CMK (cell line): ENCODE results near the gene NAXE.
"Not testable (repeated sequence)": the region's sequence is repeated elsewhere in the genome, so short reads cannot be mapped to it uniquely, and the experiment has no call there.

Experiments
- DNase-seq: peaks from one replicate; pipeline ENCODE4 v3.0.0-alpha.2; 2010; ENCODE audit warnings: low read depth

Gene NAXE

GRCh38 chr1:156623946-156624813 lies 32.6 kb downstream of the NAXE start:
- DNase-seq: no peak

- no peak for DNase-seq
Observed at GRCh38 chr1:156624814-156625435, 33.3 kb downstream of the NAXE start.

DNA sequence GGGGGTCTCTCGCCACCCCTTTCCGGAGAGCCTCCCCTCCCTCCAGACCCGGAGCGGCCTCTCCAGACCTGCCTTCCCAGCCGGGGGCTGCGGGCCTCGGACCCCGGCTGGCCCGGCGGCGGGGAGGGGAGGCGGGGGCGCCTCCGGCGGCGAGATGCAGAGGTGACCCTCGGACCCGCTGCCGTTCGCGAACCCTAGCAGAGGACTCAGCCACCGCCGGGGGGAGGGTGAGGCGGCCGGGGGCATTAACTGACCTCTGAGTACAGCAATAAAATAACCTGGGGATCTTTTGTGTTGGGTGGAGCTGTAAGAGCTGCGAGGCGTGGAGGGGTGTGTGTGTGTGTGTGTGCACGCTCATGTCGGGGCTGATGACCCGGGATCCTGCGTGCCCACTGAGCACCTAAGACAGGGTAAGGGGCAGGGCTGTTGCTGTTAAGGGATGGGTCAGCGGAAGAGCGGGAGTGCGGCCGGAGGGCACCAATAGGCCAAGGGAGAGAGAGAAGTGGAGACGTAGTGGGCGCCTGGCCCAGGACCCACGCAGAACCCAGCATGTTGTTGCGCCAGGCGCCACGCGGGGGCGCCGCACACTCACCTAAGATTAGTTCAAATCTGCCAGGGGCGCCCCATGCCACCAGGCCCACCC lies 34.0 kb downstream of the NAXE start:
- DNase-seq: no peak

GRCh38 chr1:156626079-156626438 lies 34.5 kb downstream of the NAXE start:
- no peak for DNase-seq

DNA sequence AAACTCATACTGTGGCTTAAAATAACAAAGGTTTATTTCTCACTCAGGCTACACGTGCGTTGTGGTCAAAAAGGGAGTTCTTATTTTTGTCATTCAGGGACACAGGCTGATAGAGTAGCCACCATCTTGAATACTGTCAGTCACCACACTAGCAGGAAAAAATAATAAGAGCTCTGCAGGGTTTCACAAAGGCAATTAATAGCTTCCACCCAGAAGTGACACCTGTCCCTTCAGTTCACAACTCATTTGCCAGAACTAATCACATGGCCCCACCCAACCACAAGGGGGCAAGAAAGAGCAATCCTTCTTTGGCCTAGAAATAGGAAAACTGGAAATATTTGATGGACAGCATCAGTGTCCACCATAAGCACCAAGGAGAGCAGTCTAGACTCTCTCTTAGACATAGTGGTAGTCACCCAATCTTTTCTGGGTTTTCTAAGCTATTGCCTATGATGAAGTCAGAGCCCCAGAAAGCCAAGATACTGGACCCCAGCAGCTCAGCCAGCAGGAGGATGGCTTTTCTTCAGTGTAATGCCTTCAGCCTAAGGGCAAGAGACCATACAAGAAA lies 35.8 kb downstream of the NAXE start:
- DNase-seq: no peak

GRCh38 chr1:156629823-156630449 lies 38.4 kb downstream of the NAXE start:
- DNase-seq: no peak

DNA sequence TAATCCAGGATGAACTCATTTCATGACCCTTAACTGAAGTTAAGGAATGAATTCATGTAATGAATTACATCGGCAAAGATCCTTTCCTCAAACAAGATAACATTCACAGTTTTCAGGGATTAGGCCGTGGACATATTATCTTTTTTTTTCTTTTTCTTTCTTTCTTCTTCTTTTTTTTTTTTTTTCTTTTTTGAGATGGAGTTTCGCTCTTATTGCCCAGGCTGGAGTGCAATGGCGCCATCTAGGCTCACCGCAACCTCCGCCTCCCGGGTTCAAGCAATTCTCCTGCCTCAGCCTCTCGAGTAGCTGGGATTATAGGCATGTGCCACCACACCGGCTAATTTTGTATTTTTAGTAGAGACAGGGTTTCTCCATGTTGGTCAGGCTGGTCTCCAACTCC lies 39.6 kb downstream of the NAXE start:
- not testable (repeated sequence) for DNase-seq

DNA sequence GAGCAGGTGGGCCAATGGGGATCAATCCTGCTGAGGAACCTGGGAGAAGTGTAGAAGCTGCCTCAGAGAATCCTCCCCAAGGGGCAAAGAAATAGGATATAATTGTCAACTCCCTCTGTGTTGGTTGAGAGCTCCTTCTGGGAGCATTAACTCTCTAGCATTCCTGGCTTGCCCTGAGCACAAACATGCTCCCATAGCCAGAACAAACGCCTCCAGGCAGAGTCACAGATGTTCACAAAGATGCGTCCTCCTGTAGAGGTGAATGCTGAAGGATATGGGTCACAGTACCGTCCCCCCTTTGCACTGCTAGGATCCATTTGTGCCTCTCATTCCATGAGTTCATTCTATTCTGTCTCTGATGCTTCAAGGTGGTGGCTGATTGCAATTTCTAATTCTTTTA lies 40.8 kb downstream of the NAXE start:
- DNase-seq: no peak

GRCh38 chr1:156638189-156638985 lies 46.8 kb downstream of the NAXE start:
- DNase-seq: no peak

- DNase-seq: no peak
Observed at GRCh38 chr1:156639601-156640101, 48.1 kb downstream of the NAXE start.

DNA sequence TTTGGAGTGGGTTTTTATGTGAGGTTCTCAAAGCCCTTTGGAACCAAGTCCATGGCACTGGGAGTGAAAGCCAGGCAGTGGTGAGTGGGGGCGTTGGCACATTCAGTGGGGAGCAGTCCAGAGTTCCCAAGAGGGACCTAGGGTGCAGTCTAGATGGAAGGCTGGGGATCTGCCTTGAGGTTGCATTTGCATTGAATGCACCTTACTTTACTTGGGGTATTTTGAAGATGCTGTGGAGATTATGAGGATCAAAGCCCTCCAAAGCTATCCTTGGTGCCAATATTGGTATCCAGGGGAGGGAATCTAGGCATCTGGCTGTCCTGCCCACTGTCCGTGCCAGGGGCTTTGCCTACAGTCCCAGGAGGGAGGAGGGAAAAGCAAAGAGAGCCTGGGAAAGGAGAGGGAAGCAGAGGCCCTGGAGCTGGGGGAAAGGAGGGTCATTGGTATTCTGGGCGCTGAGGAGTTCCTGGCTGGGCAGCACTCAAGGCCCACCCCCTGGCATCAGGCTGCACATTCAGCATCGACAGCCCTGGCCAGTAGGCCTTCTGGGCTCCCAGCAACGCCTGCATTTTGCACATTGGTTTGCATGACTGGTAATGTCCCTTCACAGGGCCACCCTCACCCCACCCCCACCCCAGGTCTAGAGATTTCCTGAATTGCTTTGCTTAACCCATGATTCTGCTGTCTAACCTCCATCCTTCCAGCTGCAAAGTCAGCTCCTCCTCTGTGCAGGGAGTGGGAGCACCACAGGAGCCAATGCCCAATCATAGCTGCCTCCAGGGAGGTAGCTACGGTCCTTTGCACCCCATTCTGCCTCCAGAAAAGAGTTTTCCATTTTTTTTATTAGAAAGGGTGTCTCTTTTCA lies 49.5 kb downstream of the NAXE start:
- DNase-seq: no peak

GRCh38 chr1:156641761-156642264 lies 50.2 kb downstream of the NAXE start, which contains the start of gene BCAN:
Gene BCAN (plus strand): TSS chr1:156642117. CDS start chr1:156646055, 3,938 bp downstream.
- DNase-seq: no peak

DNA sequence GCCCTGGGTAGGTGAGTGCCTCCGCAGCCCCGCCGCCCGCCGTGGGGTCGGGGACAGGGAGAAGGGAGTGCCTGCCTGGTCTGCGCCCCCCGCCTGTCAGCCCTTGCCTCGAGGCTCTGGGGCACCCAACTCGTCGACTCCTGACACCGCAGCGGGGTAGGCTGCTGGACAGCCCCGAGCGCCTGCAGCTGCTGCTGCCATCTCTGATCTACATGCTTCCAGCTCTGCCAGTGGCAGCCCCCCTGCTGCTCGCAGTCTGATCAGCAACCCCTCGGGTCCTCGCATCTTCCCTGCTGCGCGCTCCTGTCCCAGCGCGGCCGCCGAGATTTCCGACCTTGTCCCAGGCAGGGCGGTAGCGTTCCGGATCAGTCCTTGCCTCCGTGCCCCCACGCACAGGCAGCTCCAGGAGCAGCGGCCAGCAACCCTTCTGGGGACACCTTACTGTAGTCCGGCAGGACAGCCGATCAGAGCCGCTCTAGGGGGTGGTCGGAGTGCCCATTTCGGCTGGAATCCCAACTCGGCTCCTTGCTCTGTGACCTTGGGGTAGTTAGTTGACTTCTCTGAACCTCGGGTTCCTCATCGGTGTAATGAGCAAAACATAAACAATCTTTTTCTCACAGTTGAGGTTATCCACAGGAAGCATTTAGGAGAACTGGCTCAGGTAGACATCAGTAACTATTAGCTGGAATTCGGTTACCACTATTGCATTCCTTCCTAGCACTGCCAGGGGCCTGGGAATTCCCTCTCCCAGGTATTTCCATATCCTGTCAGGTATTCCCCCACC lies 50.9 kb downstream of the NAXE start:
- no peak for DNase-seq

GRCh38 chr1:156643049-156643777 lies 51.6 kb downstream of the NAXE start:
- no peak for DNase-seq

DNA sequence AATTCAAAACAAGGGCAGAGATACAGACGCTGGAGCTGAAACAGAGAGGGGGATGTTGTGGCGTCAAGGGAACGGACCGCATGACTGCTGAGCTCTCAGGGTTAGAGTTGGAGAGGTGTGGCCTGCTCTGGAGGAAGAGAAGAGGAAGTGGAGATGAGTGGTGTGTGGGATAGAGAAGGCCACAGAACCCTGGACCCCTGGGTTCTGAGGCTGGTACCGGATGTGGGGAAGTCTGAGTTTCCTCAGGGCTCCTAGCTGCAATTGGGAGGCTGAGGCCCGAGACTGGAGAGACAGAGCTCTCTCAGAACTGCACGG lies 52.2 kb downstream of the NAXE start:
- peak; percentile 88 for DNase-seq
